C4-2B (cell line): ENCODE data around the gene FRMPD2.

Experiments
- H3K27ac ChIP-seq: fragments of 450-650 bp; 2 replicates; pipeline ENCODE4 v1.5.1; 2017
- ZFX ChIP-seq: fragments of 450-650 bp; IDR thresholded peaks from 2 replicates; pipeline ENCODE4 v1.6.1; 2017
- TF ChIP-seq, protein P1 (sequence below): fragments of 450-650 bp; conservative IDR thresholded peaks from 2 replicates; pipeline ENCODE4 v1.5.1; 2017; ENCODE audit warnings: mild to moderate bottlenecking

Gene FRMPD2

DNA sequence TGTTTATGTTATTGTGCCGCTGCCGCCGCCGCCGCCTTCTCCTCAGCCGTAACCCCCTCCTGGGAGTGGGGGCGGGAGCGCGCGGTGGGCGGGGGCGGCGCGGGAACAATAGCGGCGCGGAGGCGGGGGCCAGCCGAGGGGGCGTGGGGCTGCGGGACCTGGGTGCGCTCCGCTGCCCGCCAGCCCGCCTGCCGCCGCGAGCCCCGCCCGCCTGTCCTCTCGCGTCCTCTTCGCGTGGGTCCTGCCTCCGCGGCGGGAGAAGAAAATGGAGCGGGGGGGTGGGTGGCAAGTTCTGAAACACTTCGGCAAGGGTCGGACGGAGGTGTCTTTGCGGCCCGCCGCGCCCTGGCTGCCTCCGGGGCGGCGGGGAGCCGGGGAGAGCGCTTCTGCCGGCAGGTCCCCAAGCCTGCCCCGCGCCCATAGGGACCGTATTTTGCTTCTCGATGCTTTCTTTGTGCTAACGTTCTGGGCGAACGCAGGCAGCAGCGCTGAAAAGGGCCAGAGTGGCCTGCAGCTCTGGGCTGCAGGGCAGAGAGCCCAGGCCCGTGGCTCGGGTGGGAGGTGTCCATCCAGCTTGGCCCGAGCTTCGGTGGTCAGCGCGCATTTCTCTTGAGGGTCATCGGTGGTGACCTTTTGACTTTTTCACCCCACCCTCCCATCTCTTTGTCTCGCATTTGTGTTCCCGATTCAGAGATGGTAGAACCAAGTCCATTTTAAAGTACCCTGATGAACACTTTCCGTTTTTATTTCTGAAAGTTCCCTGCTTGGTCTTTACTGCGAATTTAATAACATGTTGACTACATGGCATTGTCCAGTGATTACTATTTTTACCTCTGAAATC, 32.6 kb upstream of the FRMPD2 start:
- peak overlapping the region; percentile 72 for H3K27ac ChIP-seq
- TF ChIP-seq ZFX = no peak; the same call in 1 of the 2 replicates
- TF ChIP-seq, protein P1, sequence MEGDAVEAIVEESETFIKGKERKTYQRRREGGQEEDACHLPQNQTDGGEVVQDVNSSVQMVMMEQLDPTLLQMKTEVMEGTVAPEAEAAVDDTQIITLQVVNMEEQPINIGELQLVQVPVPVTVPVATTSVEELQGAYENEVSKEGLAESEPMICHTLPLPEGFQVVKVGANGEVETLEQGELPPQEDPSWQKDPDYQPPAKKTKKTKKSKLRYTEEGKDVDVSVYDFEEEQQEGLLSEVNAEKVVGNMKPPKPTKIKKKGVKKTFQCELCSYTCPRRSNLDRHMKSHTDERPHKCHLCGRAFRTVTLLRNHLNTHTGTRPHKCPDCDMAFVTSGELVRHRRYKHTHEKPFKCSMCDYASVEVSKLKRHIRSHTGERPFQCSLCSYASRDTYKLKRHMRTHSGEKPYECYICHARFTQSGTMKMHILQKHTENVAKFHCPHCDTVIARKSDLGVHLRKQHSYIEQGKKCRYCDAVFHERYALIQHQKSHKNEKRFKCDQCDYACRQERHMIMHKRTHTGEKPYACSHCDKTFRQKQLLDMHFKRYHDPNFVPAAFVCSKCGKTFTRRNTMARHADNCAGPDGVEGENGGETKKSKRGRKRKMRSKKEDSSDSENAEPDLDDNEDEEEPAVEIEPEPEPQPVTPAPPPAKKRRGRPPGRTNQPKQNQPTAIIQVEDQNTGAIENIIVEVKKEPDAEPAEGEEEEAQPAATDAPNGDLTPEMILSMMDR = no peak

DNA sequence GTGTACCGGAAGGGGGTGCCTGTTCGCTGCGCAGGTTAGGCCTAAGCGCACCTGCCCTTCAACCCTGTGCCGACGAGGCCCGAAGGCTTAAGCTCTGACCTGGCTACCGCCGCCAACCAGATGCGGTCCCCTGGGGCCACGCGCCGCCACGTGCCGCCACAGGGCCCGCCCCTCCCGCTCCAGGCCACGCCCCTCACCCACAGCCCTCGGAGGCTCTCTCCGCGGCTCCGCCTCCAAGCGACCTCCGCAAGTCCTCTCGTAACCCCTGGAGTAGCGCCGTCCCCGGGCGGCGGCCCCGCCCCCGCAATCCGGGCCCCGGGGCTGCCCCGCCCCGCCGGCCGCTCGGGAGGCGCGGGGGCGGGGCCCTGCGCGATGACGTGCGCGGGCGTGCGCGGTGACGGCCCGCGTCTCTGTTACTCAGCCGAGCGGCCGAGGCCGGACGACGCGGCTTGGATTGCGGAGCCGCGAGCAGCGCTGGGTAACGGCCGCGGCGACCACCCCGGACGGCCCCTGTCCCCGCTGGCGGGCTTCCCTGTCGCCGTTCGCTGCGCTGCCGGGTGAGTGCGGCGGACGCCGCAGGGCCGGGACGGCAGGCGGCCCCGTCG, 31.9 kb upstream of the FRMPD2 start, which contains the start of gene MAPK8:
TSS of gene MAPK8 (plus strand) at position 413 of the 605 bp plus-strand sequence. CDS start 94,984 bp downstream, outside the sequence.
- H3K27ac ChIP-seq = peak within 1 kb of the TSS; percentile 72

DNA sequence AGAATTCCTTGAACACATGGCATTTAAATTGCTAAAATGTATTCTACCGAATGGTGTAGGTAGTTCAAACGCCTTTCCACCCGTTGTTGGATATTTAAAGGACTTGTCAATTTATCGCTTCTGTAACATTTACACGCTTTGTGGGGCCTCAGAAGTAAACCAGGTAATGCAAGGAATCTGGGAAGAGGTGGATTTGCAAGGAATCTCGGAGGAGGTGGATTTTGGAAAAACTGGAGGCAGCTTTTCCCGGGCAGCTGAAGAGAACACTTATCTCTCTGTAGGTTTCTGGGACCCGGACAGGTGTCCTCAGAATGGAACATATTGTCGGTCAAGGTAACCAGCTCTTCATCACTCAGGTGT, 31.4 kb upstream of the FRMPD2 start:
- H3K27ac ChIP-seq = peak overlapping the region; percentile 72
- no peak for TF ChIP-seq ZFX
- TF ChIP-seq, protein P1 = no peak

More for the DNA sequence above, 31.9 kb upstream of the FRMPD2 start, which contains the start of gene MAPK8:
- TF ChIP-seq ZFX = peak; percentile 41; the same call in 1 of the 2 replicates
- TF ChIP-seq, protein P1 = no peak

DNA sequence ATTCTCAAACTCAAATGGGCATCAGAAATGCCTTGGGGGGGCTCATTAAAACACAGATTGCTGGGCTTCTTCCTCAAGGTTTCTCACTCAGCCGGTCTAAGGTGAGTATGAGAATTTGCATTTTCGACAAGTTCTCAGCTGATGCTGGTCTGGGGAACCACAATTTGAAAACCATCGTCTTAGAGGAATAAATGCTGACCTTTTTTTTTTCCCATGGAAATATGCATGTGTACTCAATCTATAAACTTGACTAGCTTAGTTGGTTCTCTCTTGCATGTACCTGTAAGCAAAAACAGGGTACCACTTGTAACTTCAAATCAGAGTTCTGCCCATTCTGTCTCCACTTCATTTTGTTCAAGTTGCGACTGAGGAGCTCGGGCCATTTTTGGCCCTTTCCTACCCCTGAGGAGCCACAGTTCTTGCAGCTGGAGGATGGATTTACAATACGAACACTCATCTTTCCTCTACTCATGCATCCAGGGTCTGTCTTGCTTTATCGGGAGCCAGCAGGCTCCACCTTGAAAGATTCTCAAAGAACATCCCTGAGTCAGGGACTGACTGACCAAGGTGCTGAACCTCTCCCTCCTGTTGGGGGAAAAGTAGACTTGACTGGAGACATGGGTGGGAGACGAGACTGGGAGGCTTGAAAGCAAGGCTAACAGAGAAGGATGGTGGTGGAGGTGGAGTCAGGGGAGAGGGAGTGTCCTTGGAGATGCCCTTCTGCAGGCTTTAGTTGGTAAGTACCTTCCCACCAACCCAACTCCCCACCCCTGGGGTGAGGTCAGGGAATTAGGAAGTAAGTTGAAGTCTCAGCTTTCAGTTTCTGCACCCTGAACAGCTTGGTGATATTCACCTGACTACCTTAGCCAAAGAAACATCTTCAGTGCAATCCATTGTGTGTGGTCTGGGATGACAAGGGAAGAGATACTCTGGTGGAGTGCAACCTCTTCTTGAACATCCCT, 28.3 kb upstream of the FRMPD2 start:
- H3K27ac ChIP-seq = no peak overlapping the region
- TF ChIP-seq, protein P1 = no peak
- TF ChIP-seq ZFX = no peak

DNA sequence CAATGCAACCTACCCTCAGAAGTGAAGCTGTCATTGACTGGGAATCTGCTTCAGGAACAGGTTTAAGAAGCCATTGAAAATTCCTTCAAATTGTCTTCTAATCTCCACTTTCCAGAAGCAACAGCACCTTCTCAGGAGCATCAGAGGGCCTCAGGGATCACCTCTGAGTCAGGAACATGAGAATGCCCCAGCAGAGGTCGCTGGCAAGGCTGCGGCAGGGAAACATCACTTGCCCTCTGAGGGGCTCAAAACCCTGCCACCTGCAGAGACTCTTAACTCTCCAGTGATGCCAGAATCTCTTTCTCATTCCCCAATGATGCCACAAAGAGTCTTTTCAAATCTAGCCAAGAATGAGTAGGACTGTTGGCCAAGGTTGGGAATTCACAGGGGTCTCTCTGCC, 26.1 kb upstream of the FRMPD2 start:
- TF ChIP-seq, protein P1 = no peak
- no peak for TF ChIP-seq ZFX
- no peak overlapping the region for H3K27ac ChIP-seq

DNA sequence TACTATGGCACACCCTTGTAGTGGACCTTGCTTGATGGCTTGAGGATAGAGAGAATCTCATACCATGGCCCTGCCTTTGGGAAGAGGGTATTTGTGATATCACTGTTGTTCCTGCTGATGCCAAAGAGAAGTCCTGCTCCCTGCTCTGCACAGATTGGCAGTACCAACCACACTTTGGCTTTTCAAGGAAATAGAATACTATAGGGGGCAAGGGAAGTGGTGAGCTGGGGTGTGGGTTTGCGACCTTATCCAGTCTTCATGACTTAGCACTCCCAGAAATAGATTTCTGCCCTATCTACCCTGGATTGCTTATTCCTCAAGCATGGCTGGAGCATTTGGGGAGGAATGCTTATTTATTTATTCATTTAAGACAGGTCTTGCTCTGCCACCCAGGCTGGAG, 25.2 kb upstream of the FRMPD2 start:
- TF ChIP-seq, protein P1 = no peak
- TF ChIP-seq ZFX = no peak
- H3K27ac ChIP-seq = no peak overlapping the region
